Measurements from ENCODE around the gene MICAL2. TPM values are rescaled to one million over a fixed set of nuclear protein-coding genes. Genes with fewer than 3 reads are reported as not detected.
A peak's percentile ranks its signal among the peaks of the same experiment; 100 is the strongest.

Gene MICAL2
- total RNA-seq, 1 donor from 2014 or later: 372 TPM

GRCh38 chr11:12189543-12190235 is 79.3 kb downstream of the MICAL2 start:
- DNase-seq (ENCODE audit: low spot score): no peak
- TF ChIP-seq, protein P1, sequence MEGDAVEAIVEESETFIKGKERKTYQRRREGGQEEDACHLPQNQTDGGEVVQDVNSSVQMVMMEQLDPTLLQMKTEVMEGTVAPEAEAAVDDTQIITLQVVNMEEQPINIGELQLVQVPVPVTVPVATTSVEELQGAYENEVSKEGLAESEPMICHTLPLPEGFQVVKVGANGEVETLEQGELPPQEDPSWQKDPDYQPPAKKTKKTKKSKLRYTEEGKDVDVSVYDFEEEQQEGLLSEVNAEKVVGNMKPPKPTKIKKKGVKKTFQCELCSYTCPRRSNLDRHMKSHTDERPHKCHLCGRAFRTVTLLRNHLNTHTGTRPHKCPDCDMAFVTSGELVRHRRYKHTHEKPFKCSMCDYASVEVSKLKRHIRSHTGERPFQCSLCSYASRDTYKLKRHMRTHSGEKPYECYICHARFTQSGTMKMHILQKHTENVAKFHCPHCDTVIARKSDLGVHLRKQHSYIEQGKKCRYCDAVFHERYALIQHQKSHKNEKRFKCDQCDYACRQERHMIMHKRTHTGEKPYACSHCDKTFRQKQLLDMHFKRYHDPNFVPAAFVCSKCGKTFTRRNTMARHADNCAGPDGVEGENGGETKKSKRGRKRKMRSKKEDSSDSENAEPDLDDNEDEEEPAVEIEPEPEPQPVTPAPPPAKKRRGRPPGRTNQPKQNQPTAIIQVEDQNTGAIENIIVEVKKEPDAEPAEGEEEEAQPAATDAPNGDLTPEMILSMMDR (IDR thresholded peaks at IDR 0.05): no peak
- H3K27me3 Mint-ChIP-seq (ENCODE audit: low read depth): no peaks in the 10 kb centered on the region
- H3K4me1 Mint-ChIP-seq (ENCODE audit: low read depth): peaks cover 54% of the 10 kb centered on the region
- H3K9me3 Mint-ChIP-seq (ENCODE audit: low read depth): no peaks in the 10 kb centered on the region
- no peak overlapping the region for H3K27ac Mint-ChIP-seq (ENCODE audit: unreplicated experiment)
- no peak overlapping the region for H3K4me3 Mint-ChIP-seq (ENCODE audit: unreplicated experiment)
- peaks cover 28% of the 10 kb centered on the region for H3K36me3 Mint-ChIP-seq (ENCODE audit: low read depth)

DNA sequence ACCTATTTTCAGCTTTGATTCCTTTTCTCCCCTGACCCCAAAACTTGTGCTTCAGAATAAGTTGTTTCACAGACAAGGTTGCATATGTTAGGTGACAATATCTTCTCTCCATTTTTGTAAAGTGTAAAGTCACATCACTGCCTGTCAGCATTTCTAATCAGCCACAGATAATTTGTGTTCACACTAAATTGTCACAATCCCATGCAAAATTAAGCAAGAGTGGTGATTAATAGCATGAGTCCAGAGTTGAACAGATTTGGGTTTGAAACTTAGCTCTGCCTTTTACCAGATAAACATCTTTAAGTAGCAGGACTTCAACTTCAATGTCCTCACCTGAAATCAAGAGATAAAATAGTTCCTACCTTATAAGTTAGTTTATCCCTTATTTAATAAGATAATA is 80.1 kb downstream of the MICAL2 start:
- TF ChIP-seq, protein P1 (IDR thresholded peaks at IDR 0.05): no peak
- H3K27ac Mint-ChIP-seq (ENCODE audit: unreplicated experiment): no peak overlapping the region
- H3K4me3 Mint-ChIP-seq (ENCODE audit: unreplicated experiment): no peak overlapping the region
- peaks cover 28% of the 10 kb centered on the region for H3K36me3 Mint-ChIP-seq (ENCODE audit: low read depth)
- H3K27me3 Mint-ChIP-seq (ENCODE audit: low read depth): no peaks in the 10 kb centered on the region
- H3K4me1 Mint-ChIP-seq (ENCODE audit: low read depth): peaks cover 52% of the 10 kb centered on the region
- DNase-seq (ENCODE audit: low spot score): no peak
- H3K9me3 Mint-ChIP-seq (ENCODE audit: low read depth): no peaks in the 10 kb centered on the region

DNA sequence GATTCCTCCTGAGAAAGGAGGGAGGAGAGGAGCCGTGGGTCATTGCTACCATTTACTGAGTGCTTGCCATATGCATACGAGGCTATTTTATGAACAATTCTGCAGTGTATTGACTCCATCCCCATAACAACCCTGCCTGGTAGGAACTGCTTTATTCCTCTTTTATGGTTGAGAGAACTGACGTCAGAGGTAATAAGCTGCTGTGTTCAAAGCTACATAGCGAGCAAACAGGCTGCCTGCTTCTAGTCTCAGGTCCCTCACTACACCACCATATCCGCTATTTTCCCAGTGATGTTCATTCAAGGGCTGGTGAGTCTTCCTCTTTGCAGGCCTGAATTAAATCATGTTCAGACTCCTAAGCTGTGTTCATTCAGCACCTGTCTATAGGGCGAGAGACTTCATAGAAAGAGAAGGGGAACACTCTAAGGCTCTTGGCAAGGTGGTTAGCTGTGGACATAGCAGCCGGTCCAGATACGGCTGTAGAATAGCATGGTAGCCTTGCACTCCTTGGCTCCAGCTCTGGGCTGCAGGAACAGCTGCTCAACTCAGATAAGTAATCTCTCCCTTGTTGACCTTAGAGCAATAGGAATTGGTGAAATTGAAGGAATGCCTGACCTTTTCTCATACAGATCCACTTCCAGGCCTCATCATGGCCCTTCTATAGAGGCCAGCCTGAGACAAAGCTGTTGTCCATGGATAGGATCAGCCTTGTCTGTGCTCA is 82.6 kb downstream of the MICAL2 start:
- H3K27ac Mint-ChIP-seq (ENCODE audit: unreplicated experiment): peak overlapping the region; percentile 62

DNA sequence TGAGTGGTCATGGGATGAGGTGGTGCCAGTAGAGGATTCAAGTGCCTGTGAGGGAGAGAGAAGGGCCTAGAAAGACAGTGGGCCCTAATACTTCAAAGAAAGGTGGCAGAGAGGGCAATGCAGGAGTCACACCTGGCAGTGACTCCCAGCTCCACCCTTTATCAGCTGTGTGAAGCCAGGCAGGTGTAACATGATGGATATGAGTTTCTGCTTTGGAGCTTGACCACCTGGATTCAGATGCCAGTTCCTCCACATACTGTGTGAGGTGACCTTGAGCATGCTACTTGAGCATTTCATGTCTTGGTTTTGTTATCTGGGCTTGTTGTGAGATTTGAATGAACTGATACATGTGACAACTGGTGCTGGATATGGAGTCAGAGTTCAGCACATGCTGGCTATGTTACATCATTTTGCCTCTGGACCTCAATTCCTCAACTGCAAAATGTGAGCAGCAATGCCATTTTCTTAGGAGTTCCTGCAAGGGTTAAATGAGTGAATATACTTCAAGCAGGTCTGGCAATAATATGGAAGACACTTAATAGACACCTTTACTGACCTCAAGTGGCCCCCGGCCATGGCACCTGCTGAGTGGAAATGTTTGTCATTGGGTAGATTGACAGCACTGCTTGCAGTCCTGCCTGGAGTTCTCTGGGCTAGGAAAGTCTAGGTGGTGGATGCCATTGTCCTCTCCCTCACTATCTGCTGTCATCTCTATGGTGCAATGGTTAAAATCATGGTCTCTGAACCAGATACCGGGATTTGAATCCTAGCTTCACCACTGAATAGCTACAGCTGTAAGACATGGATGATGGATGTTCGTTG is 83.3 kb downstream of the MICAL2 start:
- DNase-seq (ENCODE audit: low spot score): no peak
- Mint-ChIP-seq H3K9me3 (ENCODE audit: low read depth) (no peaks in the 10 kb centered on the region), H3K27me3 (ENCODE audit: low read depth) (no peaks in the 10 kb centered on the region), H3K27ac (ENCODE audit: unreplicated experiment) (peak overlapping the region; percentile 62), H3K4me3 (ENCODE audit: unreplicated experiment) (no peak overlapping the region), H3K4me1 (ENCODE audit: low read depth) (peaks cover 52% of the 10 kb centered on the region), H3K36me3 (ENCODE audit: low read depth) (peaks cover 30% of the 10 kb centered on the region)
- TF ChIP-seq, protein P1 (IDR thresholded peaks at IDR 0.05): no peak

More for the DNA sequence above, 82.6 kb downstream of the MICAL2 start:
- no peaks in the 10 kb centered on the region for H3K27me3 Mint-ChIP-seq (ENCODE audit: low read depth)
- TF ChIP-seq, protein P1 (IDR thresholded peaks at IDR 0.05): no peak
- no peak for DNase-seq (ENCODE audit: low spot score)
- H3K4me1 Mint-ChIP-seq (ENCODE audit: low read depth): peaks cover 50% of the 10 kb centered on the region
- H3K9me3 Mint-ChIP-seq (ENCODE audit: low read depth): no peaks in the 10 kb centered on the region
- H3K4me3 Mint-ChIP-seq (ENCODE audit: unreplicated experiment): no peak overlapping the region
- H3K36me3 Mint-ChIP-seq (ENCODE audit: low read depth): peaks cover 35% of the 10 kb centered on the region

DNA sequence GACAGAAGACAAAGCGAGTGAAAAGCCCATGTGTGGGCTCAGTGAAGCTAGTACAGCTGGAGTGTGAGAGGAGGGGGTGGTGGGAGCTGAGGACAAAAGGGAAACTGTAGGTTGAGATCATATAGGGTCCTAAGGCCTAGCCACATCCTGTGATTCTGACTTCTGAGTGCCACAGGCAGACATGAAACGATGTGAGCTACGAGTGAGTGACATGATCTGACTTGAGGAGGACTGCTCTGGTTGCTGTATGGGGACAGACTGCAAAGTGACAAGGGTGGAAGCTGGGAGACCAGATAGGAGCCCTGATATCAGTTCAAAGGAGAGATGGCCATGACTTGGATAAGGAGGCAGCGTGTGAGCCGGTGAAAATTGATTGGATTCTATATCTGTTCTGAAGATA is 85.4 kb downstream of the MICAL2 start:
- Mint-ChIP-seq H3K27ac (ENCODE audit: unreplicated experiment) (peak overlapping the region; percentile 74), H3K36me3 (ENCODE audit: low read depth) (peaks cover 28% of the 10 kb centered on the region), H3K4me1 (ENCODE audit: low read depth) (peaks cover 67% of the 10 kb centered on the region), H3K4me3 (ENCODE audit: unreplicated experiment) (no peak overlapping the region), H3K27me3 (ENCODE audit: low read depth) (no peaks in the 10 kb centered on the region), H3K9me3 (ENCODE audit: low read depth) (no peaks in the 10 kb centered on the region)
- no peak for DNase-seq (ENCODE audit: low spot score)
- TF ChIP-seq, protein P1 (IDR thresholded peaks at IDR 0.05): no peak
